ENCODE results near the gene FGF14. TPM values are rescaled to one million over a fixed set of nuclear protein-coding genes. Genes with fewer than 3 reads are reported as not detected.

FGF14 gene
- total and polyA plus RNA-seq, 2 donors from 2014 or later, result 0.47 to 3.3 TPM

DNA sequence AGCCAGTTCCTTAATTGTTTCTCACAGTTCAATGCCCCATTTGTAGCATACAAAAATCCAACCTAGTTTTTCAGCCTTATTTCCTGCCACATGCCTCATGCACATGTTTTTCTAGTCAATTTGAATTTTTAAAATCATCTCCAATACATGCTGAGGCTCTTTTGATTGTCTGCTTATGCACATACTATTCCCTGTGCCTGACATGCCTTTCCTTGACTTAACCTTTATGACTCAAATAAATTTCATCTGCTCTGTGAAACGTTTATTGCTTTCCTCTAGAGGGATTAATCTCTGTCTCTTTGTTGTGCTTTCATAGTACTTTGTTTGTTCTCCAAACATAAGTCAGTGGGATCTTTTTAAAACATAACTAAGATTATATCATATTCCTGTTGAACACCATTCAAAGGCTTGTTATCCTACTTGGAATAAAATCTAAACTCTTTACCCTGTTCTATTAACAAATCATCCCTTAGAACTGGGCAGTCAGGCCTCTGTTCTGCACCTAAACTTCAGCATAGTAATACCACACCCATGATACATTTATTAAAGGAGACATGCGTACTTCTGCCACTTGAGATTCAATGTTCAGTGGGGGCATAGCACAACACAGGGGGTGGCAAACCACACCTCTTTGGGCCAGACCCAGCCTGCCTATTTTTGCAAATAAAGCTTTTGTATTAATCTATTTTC, 346.6 kb downstream of the FGF14 start:
- H3K9ac ChIP-seq (ENCODE audit: low read length in 3 of 3), result no peak overlapping the region
- no peak overlapping the region for H3K4me3 ChIP-seq (ENCODE audit: low read length in 3 of 3)
- no peaks in the 10 kb centered on the region for H3K27me3 ChIP-seq (ENCODE audit: control insufficient read depth, insufficient read depth, low read length)
- H3K9me3 ChIP-seq (ENCODE audit: control insufficient read depth in 2 of 3, insufficient read depth in 1 of 3, low read length in 3 of 3), result peaks cover 0 to 15% (median 11%) of the 10 kb centered on the region in 3 donors
- intact Hi-C loops (cut with DNase I), result no loop called here
- H3K4me1 ChIP-seq (ENCODE audit: control insufficient read depth in 2 of 3, insufficient read depth in 2 of 3, low read depth in 1 of 3, low read length in 3 of 3), result no peaks in the 10 kb centered on the region
- H3K27ac ChIP-seq (ENCODE audit: low read depth in 2 of 2, low read length in 2 of 2), result no peak overlapping the region
- TF ChIP-seq, protein P1, sequence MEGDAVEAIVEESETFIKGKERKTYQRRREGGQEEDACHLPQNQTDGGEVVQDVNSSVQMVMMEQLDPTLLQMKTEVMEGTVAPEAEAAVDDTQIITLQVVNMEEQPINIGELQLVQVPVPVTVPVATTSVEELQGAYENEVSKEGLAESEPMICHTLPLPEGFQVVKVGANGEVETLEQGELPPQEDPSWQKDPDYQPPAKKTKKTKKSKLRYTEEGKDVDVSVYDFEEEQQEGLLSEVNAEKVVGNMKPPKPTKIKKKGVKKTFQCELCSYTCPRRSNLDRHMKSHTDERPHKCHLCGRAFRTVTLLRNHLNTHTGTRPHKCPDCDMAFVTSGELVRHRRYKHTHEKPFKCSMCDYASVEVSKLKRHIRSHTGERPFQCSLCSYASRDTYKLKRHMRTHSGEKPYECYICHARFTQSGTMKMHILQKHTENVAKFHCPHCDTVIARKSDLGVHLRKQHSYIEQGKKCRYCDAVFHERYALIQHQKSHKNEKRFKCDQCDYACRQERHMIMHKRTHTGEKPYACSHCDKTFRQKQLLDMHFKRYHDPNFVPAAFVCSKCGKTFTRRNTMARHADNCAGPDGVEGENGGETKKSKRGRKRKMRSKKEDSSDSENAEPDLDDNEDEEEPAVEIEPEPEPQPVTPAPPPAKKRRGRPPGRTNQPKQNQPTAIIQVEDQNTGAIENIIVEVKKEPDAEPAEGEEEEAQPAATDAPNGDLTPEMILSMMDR (IDR thresholded peaks at IDR 0.05; ENCODE audit: borderline replicate concordance, extremely low read depth, insufficient read depth), result no peak
- FAIRE-seq (no peak), DNase-seq (no peak)
- H3K36me3 ChIP-seq (ENCODE audit: control insufficient read depth in 2 of 3, insufficient read depth in 3 of 3, low read length in 3 of 3), result no peaks in the 10 kb centered on the region

- DNase-seq (no peak), FAIRE-seq (no peak)
- Histone ChIP-seq H3K4me1 (ENCODE audit: control insufficient read depth in 2 of 3, insufficient read depth in 2 of 3, low read depth in 1 of 3, low read length in 3 of 3) (no peaks in the 10 kb centered on the region), H3K9me3 (ENCODE audit: control insufficient read depth in 2 of 3, insufficient read depth in 1 of 3, low read length in 3 of 3) (peaks cover 0 to 15% (median 11%) of the 10 kb centered on the region in 3 donors), H3K9ac (ENCODE audit: low read length in 3 of 3) (no peak overlapping the region), H3K36me3 (ENCODE audit: control insufficient read depth in 2 of 3, insufficient read depth in 3 of 3, low read length in 3 of 3) (no peaks in the 10 kb centered on the region), H3K27me3 (ENCODE audit: control insufficient read depth, insufficient read depth, low read length) (no peaks in the 10 kb centered on the region), H3K27ac (ENCODE audit: low read depth in 2 of 2, low read length in 2 of 2) (no peak overlapping the region), H3K4me3 (ENCODE audit: low read length in 3 of 3) (no peak overlapping the region)
- TF ChIP-seq, protein P1 (IDR thresholded peaks at IDR 0.05; ENCODE audit: borderline replicate concordance, extremely low read depth, insufficient read depth), result no peak
- intact Hi-C loops (cut with DNase I), result no loop called here
Measured at GRCh38 chr13:102049853-102050252, 352.0 kb downstream of the FGF14 start.

- TF ChIP-seq, protein P1 (IDR thresholded peaks at IDR 0.05; ENCODE audit: borderline replicate concordance, extremely low read depth, insufficient read depth), result no peak
- Histone ChIP-seq H3K4me1 (ENCODE audit: control insufficient read depth in 2 of 3, insufficient read depth in 2 of 3, low read depth in 1 of 3, low read length in 3 of 3) (no peaks in the 10 kb centered on the region), H3K9me3 (ENCODE audit: control insufficient read depth in 2 of 3, insufficient read depth in 1 of 3, low read length in 3 of 3) (no peaks in the 10 kb centered on the region), H3K27me3 (ENCODE audit: control insufficient read depth, insufficient read depth, low read length) (no peaks in the 10 kb centered on the region), H3K9ac (ENCODE audit: low read length in 3 of 3) (no peak overlapping the region), H3K4me3 (ENCODE audit: low read length in 3 of 3) (no peak overlapping the region), H3K36me3 (ENCODE audit: control insufficient read depth in 2 of 3, insufficient read depth in 3 of 3, low read length in 3 of 3) (no peaks in the 10 kb centered on the region), H3K27ac (ENCODE audit: low read depth in 2 of 2, low read length in 2 of 2) (no peak overlapping the region)
- intact Hi-C loops (cut with DNase I), result no loop called here
- no peak for FAIRE-seq
- DNase-seq, result peak in 3 of 5 donors; percentile 18 to 52 (median 42)
Measured at GRCh38 chr13:102045731-102046130, 356.1 kb downstream of the FGF14 start.

Data from kidney (tissue), 14 donors.